SK-N-SH treated with all-trans-retinoic acid at 6 μM for 48 hours (cell line): ENCODE measurements around the gene NAT8.
"Not testable (repeated sequence)": the region's sequence is repeated elsewhere in the genome, so short reads cannot be mapped to it uniquely, and the experiment has no call there.

Source experiments
- ATAC-seq: fragments of 200-7000 bp; cut with Tn5 transposase; 3 replicates; pipeline ENCODE4 v1.9.1; 2020; ENCODE audit warnings: mild to moderate bottlenecking, moderate library complexity
- ARNTL ChIP-seq: fragments of 450-650 bp; formaldehyde crosslinking; IDR thresholded peaks from 2 replicates; pipeline ENCODE4 v1.5.0; 2020; ENCODE audit warnings: low read depth, mild to moderate bottlenecking, moderate library complexity, borderline replicate concordance
- BACH2 ChIP-seq: fragments of 250-450 bp; sonication (Bioruptor Pico); IDR thresholded peaks from 2 replicates; pipeline ENCODE4 v1.9.0; 2021; ENCODE audit warnings: mild to moderate bottlenecking, borderline replicate concordance
- CREB5 ChIP-seq: fragments of 250-450 bp; sonication (Bioruptor Pico); IDR thresholded peaks from 2 replicates; pipeline ENCODE4 v1.5.1; 2020; ENCODE audit warnings: low read depth, mild to moderate bottlenecking, moderate library complexity
- CSDC2 ChIP-seq: fragments of 250-450 bp; sonication (Bioruptor Pico); IDR thresholded peaks from 2 replicates; pipeline ENCODE4 v1.5.0; 2020; ENCODE audit warnings: mild to moderate bottlenecking, moderate library complexity
- CSRNP3 ChIP-seq: fragments of 250-450 bp; sonication (Bioruptor Pico); IDR thresholded peaks from 2 replicates; pipeline ENCODE4 v1.5.1; 2021; ENCODE audit warnings: mild to moderate bottlenecking, moderate library complexity
- ESRRG ChIP-seq: fragments of 250-450 bp; sonication (Bioruptor Pico); IDR thresholded peaks from 2 replicates; pipeline ENCODE4 v1.6.1; 2021; ENCODE audit warnings: mild to moderate bottlenecking
- GLIS3 ChIP-seq: fragments of 250-450 bp; sonication (Bioruptor Pico); IDR thresholded peaks from 2 replicates; pipeline ENCODE4 v1.5.0; 2020; ENCODE audit warnings: mild to moderate bottlenecking, moderate library complexity
- ISL1 ChIP-seq: fragments of 250-450 bp; sonication (Bioruptor Pico); IDR thresholded peaks from 2 replicates; pipeline ENCODE4 v2.1.2; 2022; ENCODE audit warnings: mild to moderate bottlenecking, moderate library complexity
- OSR1 ChIP-seq: fragments of 250-450 bp; sonication (Bioruptor Pico); IDR thresholded peaks from 2 replicates; pipeline ENCODE4 v1.8.0; 2022; ENCODE audit warnings: moderate library complexity, mild to moderate bottlenecking, inconsistent platforms
- PATZ1 ChIP-seq: fragments of 250-450 bp; sonication (Bioruptor Pico); IDR thresholded peaks from 2 replicates; pipeline ENCODE4 v1.8.0; 2020; ENCODE audit warnings: mild to moderate bottlenecking, moderate library complexity, borderline replicate concordance
- POU6F1 ChIP-seq: fragments of 250-450 bp; sonication (Bioruptor Pico); IDR thresholded peaks from 2 replicates; pipeline ENCODE4 v1.8.0; 2021; ENCODE audit warnings: low read depth, mild to moderate bottlenecking, moderate library complexity, borderline replicate concordance
- PPARA ChIP-seq: fragments of 250-450 bp; sonication (Bioruptor Pico); IDR thresholded peaks from 2 replicates; pipeline ENCODE4 v1.5.0; 2020; ENCODE audit warnings: mild to moderate bottlenecking, borderline replicate concordance
- RARB ChIP-seq: fragments of 250-450 bp; sonication (Bioruptor Pico); IDR thresholded peaks from 2 replicates; pipeline ENCODE4 v1.8.0; 2021; ENCODE audit warnings: mild to moderate bottlenecking, moderate library complexity
- SNAI2 ChIP-seq: fragments of 250-450 bp; sonication (Bioruptor Pico); IDR thresholded peaks from 2 replicates; pipeline ENCODE4 v1.5.0; 2020; ENCODE audit warnings: mild to moderate bottlenecking, moderate library complexity
- TCF4 ChIP-seq: fragments of 250-450 bp; sonication (Bioruptor Pico); IDR thresholded peaks from 2 replicates; pipeline ENCODE4 v1.8.0; 2021; ENCODE audit warnings: mild to moderate bottlenecking, moderate library complexity, borderline replicate concordance
- TOX ChIP-seq: fragments of 250-450 bp; sonication (Bioruptor Pico); IDR thresholded peaks from 2 replicates; pipeline ENCODE4 v1.8.0; 2021; ENCODE audit warnings: mild to moderate bottlenecking, moderate library complexity, borderline replicate concordance
- TSHZ2 ChIP-seq: fragments of 250-450 bp; sonication (Bioruptor Pico); IDR thresholded peaks from 2 replicates; pipeline ENCODE4 v1.5.0; 2020; ENCODE audit warnings: mild to moderate bottlenecking, moderate library complexity
- ZC3H10 ChIP-seq: fragments of 250-450 bp; sonication (Bioruptor Pico); IDR thresholded peaks from 2 replicates; pipeline ENCODE4 v1.5.1; 2021; ENCODE audit warnings: mild to moderate bottlenecking, moderate library complexity
- ZFP3 ChIP-seq: fragments of 250-450 bp; sonication (Bioruptor Pico); IDR thresholded peaks from 2 replicates; pipeline ENCODE4 v1.5.0; 2020; ENCODE audit warnings: mild to moderate bottlenecking, moderate library complexity
- ZFP30 ChIP-seq: fragments of 450-650 bp; formaldehyde crosslinking; IDR thresholded peaks from 2 replicates; pipeline ENCODE4 v1.5.0; 2022; ENCODE audit warnings: mild to moderate bottlenecking, moderate library complexity
- ZNF565 ChIP-seq: fragments of 450-650 bp; formaldehyde crosslinking; conservative IDR thresholded peaks from 2 replicates; pipeline ENCODE4 v1.5.0; 2020; ENCODE audit warnings: low read depth, mild to moderate bottlenecking, moderate library complexity
- ZNF70 ChIP-seq: fragments of 450-650 bp; formaldehyde crosslinking; IDR thresholded peaks from 2 replicates; pipeline ENCODE4 v1.5.0; 2020; ENCODE audit warnings: mild to moderate bottlenecking, moderate library complexity
- ZNF8 ChIP-seq: fragments of 450-650 bp; formaldehyde crosslinking; IDR thresholded peaks from 2 replicates; pipeline ENCODE4 v1.5.0; 2020; ENCODE audit warnings: mild to moderate bottlenecking, moderate library complexity

NAT8 gene

GRCh38 chr2:73610111-73610510 is 32.1 kb downstream of the NAT8 start (continued):
- TF ChIP-seq TSHZ2 (no peak), PATZ1 (CRISPR knock-in tag) (no peak)
- TF ChIP-seq, all 23 proteins: peak for 0

GRCh38 chr2:73604589-73604988 is 37.6 kb downstream of the NAT8 start:
- not testable (repeated sequence) for ATAC-seq

GRCh38 chr2:73603099-73603588 is 39.1 kb downstream of the NAT8 start:
- ATAC-seq, result not testable (repeated sequence)

GRCh38 chr2:73601780-73602179 is 40.4 kb downstream of the NAT8 start:
- TF ChIP-seq SNAI2 (CRISPR knock-in tag) (no peak), ESRRG (CRISPR knock-in tag) (no peak), ZNF565 (CRISPR knock-in tag) (no peak), TCF4 (CRISPR knock-in tag) (no peak), ZNF70 (CRISPR knock-in tag) (no peak), POU6F1 (no peak), BACH2 (no peak), ZC3H10 (CRISPR knock-in tag) (no peak), TOX (no peak), GLIS3 (CRISPR knock-in tag) (no peak), ARNTL (CRISPR knock-in tag) (no peak), CSDC2 (CRISPR knock-in tag) (no peak), OSR1 (CRISPR knock-in tag) (no peak), ZFP3 (no peak), RARB (CRISPR knock-in tag) (no peak), ISL1 (no peak), CREB5 (no peak)
- no peak for ATAC-seq

GRCh38 chr2:73594251-73594650 is 48.0 kb downstream of the NAT8 start:
- no peak for ATAC-seq
- TF ChIP-seq TOX (no peak), SNAI2 (CRISPR knock-in tag) (no peak), OSR1 (CRISPR knock-in tag) (no peak), ARNTL (CRISPR knock-in tag) (no peak), PATZ1 (CRISPR knock-in tag) (no peak), RARB (CRISPR knock-in tag) (no peak), CSDC2 (CRISPR knock-in tag) (no peak), CSRNP3 (no peak), ZNF8 (CRISPR knock-in tag) (no peak), TCF4 (CRISPR knock-in tag) (no peak), POU6F1 (no peak), PPARA (CRISPR knock-in tag) (no peak), ZFP30 (CRISPR knock-in tag) (no peak), ZNF70 (CRISPR knock-in tag) (no peak)
